NCI-H187 (cell line): ENCODE results near the gene TMEM183A.

Source experiments
- DNase-seq, 2 experiments: peaks; one replicate each; lab custom pipeline; 2025; lab: John Stamatoyannopoulos, UW

TMEM183A gene

DNA sequence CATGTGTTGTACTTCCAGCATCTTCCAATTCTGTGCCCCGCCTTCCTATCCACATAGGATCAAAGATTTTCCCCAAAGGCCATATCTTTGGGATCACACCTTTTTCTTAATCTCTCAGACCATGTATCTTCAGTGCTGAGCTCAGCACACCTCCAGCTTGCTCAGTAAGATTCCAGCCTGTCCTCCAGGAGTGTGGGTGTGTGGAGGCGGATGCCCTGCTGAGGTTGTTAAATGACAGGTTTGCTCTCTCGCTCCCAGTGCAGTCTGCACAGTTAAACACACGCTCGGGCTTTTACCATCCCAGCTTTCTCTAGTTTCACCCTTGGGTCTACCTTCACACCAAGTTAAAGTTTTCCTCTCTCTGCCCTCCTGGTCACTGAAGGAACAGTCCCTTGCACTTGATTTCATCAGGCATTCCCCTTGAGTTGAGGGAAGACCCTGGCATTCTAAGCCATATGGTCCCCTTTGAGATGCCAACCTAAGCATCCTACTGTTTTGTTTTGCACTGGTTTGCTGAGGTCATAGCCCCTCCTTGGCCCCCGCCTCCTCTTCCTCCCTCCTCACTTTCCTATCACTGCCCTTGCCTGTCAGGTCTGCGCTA is 64.9 kb downstream of the TMEM183A start:
- no peak for DNase-seq

DNA sequence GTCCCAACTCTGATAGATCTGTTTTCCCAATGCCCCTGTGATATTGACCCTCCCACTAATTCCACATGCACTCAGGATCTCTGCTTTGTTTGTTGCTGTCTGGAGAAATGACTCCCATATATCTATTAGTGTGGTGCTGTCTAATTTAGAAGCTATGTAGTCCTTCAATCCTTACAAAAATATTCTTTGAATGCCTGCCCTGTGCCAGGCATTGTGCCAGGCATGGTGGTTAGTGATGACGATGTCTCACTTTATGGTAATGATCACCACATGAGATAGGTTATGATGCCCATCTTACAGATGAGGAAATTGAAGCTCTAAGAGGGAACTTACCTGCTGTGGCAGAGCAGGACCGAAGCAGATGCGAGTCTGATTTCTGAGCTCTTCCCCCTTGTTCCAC is 65.7 kb downstream of the TMEM183A start:
- DNase-seq = no peak

DNA sequence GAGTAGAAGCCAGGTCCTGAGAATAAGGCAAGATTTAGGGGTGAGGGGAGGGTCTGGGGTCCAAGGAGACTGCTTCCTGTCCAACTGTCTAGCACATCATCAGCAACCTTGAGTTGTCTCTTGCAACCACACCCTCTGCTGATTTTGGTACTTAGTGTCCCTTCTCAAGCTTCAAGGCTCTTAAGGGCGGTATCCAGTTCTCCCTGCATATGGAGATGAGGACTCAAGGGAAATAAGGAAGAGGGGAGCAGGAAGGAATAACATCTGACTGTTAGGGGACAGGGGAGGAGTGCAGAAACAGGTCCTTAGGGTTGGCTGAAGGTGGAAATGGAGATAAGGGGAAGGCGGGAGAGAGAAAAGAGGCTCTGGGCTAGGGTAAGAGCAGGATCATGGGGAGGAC is 66.3 kb downstream of the TMEM183A start:
- DNase-seq = no peak
